AG04450 (cell line): ENCODE data around the gene TRAF7. TPM values are rescaled to one million over a fixed set of nuclear protein-coding genes. Genes with fewer than 3 reads are reported as not detected.

ENCODE experiments used
- CTCF ChIA-PET: fragments of 300-600, 350-600 bp; formaldehyde crosslinking; extraction: SDS; loops from one replicate; lab custom pipeline; 2022; ENCODE audit warnings: antibody characterized with exemption, inconsistent platforms; lab: Charles Lee
- POLR2A ChIA-PET: fragments of 350-600 bp; formaldehyde crosslinking; extraction: SDS; loops from one replicate; lab custom pipeline; 2021; ENCODE audit warnings: antibody characterized with exemption, inconsistent platforms; lab: Yijun Ruan, JAX
- DNase-seq: peaks from one replicate; pipeline ENCODE4 v3.0.0-alpha.2; 2011; ENCODE audit warnings: low read depth, low spot score
- H3K27ac ChIP-seq: one replicate; pipeline ENCODE4 v1.5.1; 2012; ENCODE audit warnings: low read depth, low read length, control low read depth
- H3K27me3 ChIP-seq: one replicate; pipeline ENCODE4 v1.6.0; 2012; ENCODE audit warnings: low read length; ENCODE audit not compliant: control insufficient read depth, insufficient read depth
- H3K4me3 ChIP-seq: 2 replicates; pipeline ENCODE4 v1.5.1; 2011; ENCODE audit warnings: mild to moderate bottlenecking, low read depth, low read length, control low read depth
- H3K9me3 ChIP-seq: 2 replicates; pipeline ENCODE4 v1.5.1; 2012; ENCODE audit warnings: low read length; ENCODE audit not compliant: control insufficient read depth, insufficient read depth
- CTCF ChIP-seq: IDR thresholded peaks from 2 replicates; pipeline ENCODE4 v1.5.1; 2011; ENCODE audit warnings: low read depth, low read length, control low read depth, inconsistent platforms
- polyA plus RNA-seq: library from polyadenylated mRNA; depleted of rRNA; stranded (reverse); fragments of >200 nt; gene quantifications from 2 replicates; pipeline ENCODE4 v1.2.3, GENCODE V29; 2011

TRAF7 gene
- polyA plus RNA-seq, 1 experiment: 35.2 TPM

GRCh38 chr16:2147981-2148671 is 7.5 kb upstream of the TRAF7 start, which contains the start of gene RAB26:
RAB26 (plus strand) TSS chr16:2148625; CDS start chr16:2148784, 159 bp downstream.
- ChIA-PET CTCF (interaction anchor here (1.5 kb wide), 1 partner anchor 144 kb away, joined by 5 read pairs; no protein-coding TSS in a partner anchor), POLR2A (interaction anchor here (0.7 to 2.5 kb wide), 4 partner anchors 8 to 187 kb away, joined by 3 to 9 read pairs (median 6); partner anchors contain the start of genes NTHL1, RPS2 and TSC2)
- Histone ChIP-seq H3K27me3 (no peaks in the 10 kb centered on the region), H3K27ac (peak within 1 kb of the TSS; percentile 11), H3K4me3 (peak within 1 kb of the TSS; percentile 53), H3K9me3 (no peaks in the 10 kb centered on the region; the same call in 1 of the 2 replicates)
- no peak for TF ChIP-seq CTCF
- DNase-seq: no peak

DNA sequence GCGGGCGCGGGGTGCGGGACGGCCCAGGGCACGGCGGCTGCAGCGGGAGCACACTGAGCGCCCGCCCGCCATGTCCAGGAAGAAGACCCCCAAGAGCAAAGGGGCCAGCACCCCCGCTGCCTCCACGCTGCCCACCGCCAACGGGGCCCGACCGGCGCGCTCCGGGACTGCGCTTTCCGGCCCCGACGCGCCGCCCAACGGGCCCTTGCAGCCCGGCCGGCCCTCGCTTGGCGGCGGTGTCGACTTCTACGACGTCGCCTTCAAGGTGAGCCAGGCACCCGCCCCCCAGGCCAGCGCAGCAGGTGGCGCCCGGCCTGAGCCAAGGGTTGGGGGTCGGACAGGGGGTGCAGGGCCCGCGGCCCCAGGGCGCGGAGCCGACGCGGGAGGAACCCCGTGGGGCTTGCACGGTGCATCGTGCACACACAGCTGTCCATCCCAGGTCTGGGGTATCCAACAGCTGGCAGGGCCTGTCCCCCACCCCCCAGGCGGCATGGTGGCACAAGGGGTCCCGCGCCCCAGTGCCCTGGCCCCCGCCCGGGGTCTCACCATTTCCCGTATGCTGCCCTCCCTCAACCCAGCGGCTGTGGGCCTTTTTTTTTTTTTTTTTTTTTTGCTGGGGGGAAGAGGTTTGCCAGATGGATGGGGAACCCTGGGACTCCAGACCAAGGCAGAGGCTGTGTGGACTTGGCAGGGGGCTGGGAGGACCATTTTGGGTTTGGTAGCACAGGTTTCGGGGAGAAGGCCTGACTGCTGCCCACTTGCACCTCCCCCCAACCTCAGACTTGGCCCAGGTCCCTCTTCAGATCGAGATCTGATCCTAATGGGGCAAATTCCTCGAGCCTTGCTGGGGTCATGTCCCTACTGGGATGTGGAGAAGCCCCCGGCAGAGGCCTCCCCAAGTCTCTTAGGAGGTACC is 6.6 kb upstream of the TRAF7 start:
- CTCF ChIA-PET: no interaction called here
- DNase-seq: no peak
- POLR2A ChIA-PET: interaction anchor here (0.7 kb wide), 1 partner anchor 126 kb away, joined by 13 read pairs; no protein-coding TSS in a partner anchor
- Histone ChIP-seq H3K4me3 (peak overlapping the region; percentile 53), H3K27me3 (no peaks in the 10 kb centered on the region), H3K9me3 (no peaks in the 10 kb centered on the region; the same call in 1 of the 2 replicates), H3K27ac (peak overlapping the region; percentile 11)
- no peak for TF ChIP-seq CTCF

DNA sequence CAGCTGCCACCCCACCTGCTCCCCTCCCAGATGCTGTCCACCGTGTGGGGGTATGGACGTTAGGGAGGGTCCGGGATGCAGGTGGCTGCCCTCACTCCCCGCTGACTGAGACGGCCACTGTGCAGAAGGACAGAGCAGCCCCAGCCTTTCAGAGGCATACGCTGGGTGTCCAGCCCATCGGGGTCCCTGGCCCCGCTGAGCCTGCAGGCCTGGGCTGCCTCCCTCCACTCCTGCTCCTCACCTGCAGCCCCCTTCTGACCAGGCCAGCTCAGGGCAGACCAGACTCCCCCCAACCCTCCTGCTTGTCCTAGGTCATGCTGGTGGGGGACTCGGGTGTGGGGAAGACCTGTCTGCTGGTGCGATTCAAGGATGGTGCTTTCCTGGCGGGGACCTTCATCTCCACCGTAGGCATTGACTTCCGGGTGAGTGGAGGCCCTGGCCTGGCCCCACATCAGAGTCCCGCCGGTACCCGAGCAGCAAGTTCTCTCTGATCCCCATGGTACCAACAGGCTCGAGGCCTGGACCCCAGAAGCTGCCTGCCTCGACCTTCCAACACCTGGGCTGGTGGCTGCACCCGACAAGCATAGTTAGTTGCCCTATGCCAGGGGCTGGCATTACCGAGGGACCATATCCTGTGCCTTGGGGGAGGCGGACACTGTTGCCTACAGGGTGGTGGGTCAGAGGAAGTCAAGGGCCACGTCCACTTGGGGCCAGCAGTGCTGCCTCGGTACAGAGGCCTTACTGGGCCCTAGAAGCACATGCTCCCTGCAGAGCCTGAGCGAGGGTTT is 5.8 kb upstream of the TRAF7 start:
- Histone ChIP-seq H3K27me3 (no peaks in the 10 kb centered on the region), H3K27ac (peak overlapping the region; percentile 11), H3K9me3 (no peaks in the 10 kb centered on the region), H3K4me3 (peak overlapping the region; percentile 53; the same call in 1 of the 2 replicates)
- ChIA-PET POLR2A (no interaction called here), CTCF (interaction anchor here (5.2 kb wide), 1 partner anchor 10 kb away, joined by 21 read pairs; no protein-coding TSS in a partner anchor)
- no peak for DNase-seq
- no peak for TF ChIP-seq CTCF

DNA sequence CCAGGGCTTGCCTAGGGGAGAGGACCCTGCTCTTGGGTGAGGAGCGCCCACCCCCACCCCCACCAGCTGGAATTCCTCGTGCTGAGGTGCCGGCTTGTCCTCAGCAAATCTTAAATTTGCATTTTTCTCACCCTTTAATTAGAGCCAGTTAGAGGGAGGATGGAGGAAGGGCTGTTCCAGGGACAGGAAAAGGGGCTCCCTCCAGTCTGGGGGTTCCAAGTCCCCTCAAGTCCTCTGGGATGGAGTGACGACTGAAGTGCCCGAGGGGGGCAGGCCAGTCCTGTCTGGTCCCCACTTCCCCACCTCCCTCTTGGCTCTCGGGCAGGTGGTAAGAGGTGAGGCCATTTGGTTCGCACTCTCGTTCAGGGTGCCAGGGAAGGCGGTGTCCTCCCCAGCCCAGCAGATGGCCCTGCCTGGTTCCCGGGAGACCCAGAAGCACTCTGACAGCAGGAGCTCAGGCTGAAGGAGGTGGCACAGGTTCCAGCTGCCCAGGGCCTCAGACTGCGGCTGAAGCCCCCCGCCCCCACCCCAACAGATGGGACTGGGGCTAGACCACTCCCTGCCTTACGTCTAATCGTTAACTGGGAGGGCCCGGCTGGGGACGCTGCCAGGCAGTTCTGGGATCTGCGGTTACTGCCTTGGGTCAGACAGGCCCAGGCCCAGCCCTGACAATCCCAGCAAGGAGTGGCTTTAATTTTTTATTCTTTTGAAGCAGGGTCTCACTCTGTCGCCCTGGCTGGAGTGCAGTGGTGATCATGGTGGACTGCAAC is 5.0 kb upstream of the TRAF7 start:
- CTCF ChIA-PET: interaction anchor here (5.2 kb wide), 1 partner anchor 10 kb away, joined by 21 read pairs; no protein-coding TSS in a partner anchor
- POLR2A ChIA-PET: interaction anchor here (1.1 kb wide), 1 partner anchor 186 kb away, joined by 4 read pairs; the partner anchor contains the start of gene RPS2
- DNase-seq: no peak
- Histone ChIP-seq H3K27me3 (no peaks in the 10 kb centered on the region), H3K4me3 (peak overlapping the region; percentile 13; the same call in 1 of the 2 replicates), H3K9me3 (no peaks in the 10 kb centered on the region; the same call in 1 of the 2 replicates), H3K27ac (peak overlapping the region; percentile 57)
- no peak for TF ChIP-seq CTCF
